22Rv1 (cell line): ENCODE measurements around the gene CCND2.

Experiments used
- CTCF ChIP-seq: fragments of 450-650 bp; IDR thresholded peaks from 2 replicates; pipeline ENCODE4 v1.5.1; 2017; ENCODE audit warnings: mild to moderate bottlenecking
- ZFX ChIP-seq: fragments of 450-650 bp; IDR thresholded peaks from 2 replicates; pipeline ENCODE4 v1.6.1; 2017; ENCODE audit warnings: antibody characterized with exemption, borderline replicate concordance

GRCh38 chr12:4257442-4257841 is 16.1 kb upstream of the CCND2 start:
- TF ChIP-seq CTCF (no peak), ZFX (no peak)
